GM12878 (cell line): ENCODE measurements around the gene DQX1. TPM values are rescaled to one million over a fixed set of nuclear protein-coding genes. Genes with fewer than 3 reads are reported as not detected.
A peak's percentile ranks its signal among the peaks of the same experiment; 100 is the strongest.

Experiments used
- BCLAF1 ChIP-seq: fragments of 450-650 bp; IDR thresholded peaks from 2 replicates; pipeline ENCODE4 v1.6.1; 2017; ENCODE audit warnings: antibody characterized with exemption, mild to moderate bottlenecking, moderate library complexity
- BHLHE40 ChIP-seq, 2 experiments: fragments of 450-650 bp in 1 of 2; IDR thresholded peaks; 2 replicates each; pipeline ENCODE4 v1.6.1; 2011 to 2017; ENCODE audit warnings: low read depth in 2 of 2, borderline replicate concordance in 1 of 2, improper control_type of control experiment in 1 of 2, low read length in 1 of 2, mild to moderate bottlenecking in 1 of 2
- CEBPZ ChIP-seq: fragments of 150-350 bp; IDR thresholded peaks from 2 replicates; pipeline ENCODE4 v1.6.1; 2016; ENCODE audit warnings: low read depth, low read length
- CHD4 ChIP-seq: fragments of 200-600 bp; sonication (generic); IDR thresholded peaks from 2 replicates; pipeline ENCODE4 v1.6.1; 2016; ENCODE audit warnings: mild to moderate bottlenecking
- CREM ChIP-seq: IDR thresholded peaks from 2 replicates; pipeline ENCODE4 v1.6.1; 2014; ENCODE audit warnings: antibody characterized with exemption, low read depth
- EED ChIP-seq: sonication (generic); IDR thresholded peaks from 2 replicates; pipeline ENCODE4 v1.6.1; 2016; ENCODE audit warnings: antibody characterized with exemption, low read depth
- EP300 ChIP-seq, 2 experiments: fragments of 150-350 bp in 1 of 2; IDR thresholded peaks; 2 replicates each; pipeline ENCODE4 v1.6.1; 2011 to 2012; ENCODE audit warnings: low read depth in 2 of 2, low read length in 2 of 2, borderline replicate concordance in 1 of 2, improper control_type of control experiment in 1 of 2, inconsistent platforms in 1 of 2; ENCODE audit not compliant: control insufficient read depth in 1 of 2
- HDGF ChIP-seq: fragments of 450-650 bp; IDR thresholded peaks from 2 replicates; pipeline ENCODE4 v1.6.1; 2016; ENCODE audit warnings: antibody characterized with exemption
- KAT2A ChIP-seq: conservative IDR thresholded peaks from 2 replicates; pipeline ENCODE4 v1.6.1; 2011; ENCODE audit warnings: low read depth, low read length; ENCODE audit not compliant: control insufficient read depth
- KLF5 ChIP-seq: fragments of 450-650 bp; IDR thresholded peaks from 2 replicates; pipeline ENCODE4 v1.6.1; 2014; ENCODE audit warnings: mild to moderate bottlenecking; ENCODE audit not compliant: partially characterized antibody
- LARP7 ChIP-seq: fragments of 450-650 bp; IDR thresholded peaks from 2 replicates; pipeline ENCODE4 v1.6.1; 2017; ENCODE audit warnings: mild to moderate bottlenecking
- MEF2A ChIP-seq: IDR thresholded peaks from 2 replicates; pipeline ENCODE4 v1.6.1; 2011; ENCODE audit warnings: low read depth, mild to moderate bottlenecking, low read length, moderate library complexity; ENCODE audit not compliant: insufficient read depth
- MYB ChIP-seq: fragments of 150-350 bp; IDR thresholded peaks from 2 replicates; pipeline ENCODE4 v1.6.1; 2014; ENCODE audit warnings: mild to moderate bottlenecking, low read depth, low read length, borderline replicate concordance
- PAX5 ChIP-seq: IDR thresholded peaks from 2 replicates; pipeline ENCODE4 v1.6.1; 2011; ENCODE audit warnings: low read depth, low read length, borderline replicate concordance
- POU2F2 ChIP-seq: IDR thresholded peaks from 3 replicates; pipeline ENCODE4 v1.6.1; 2011; ENCODE audit warnings: low read depth, mild to moderate bottlenecking, low read length, borderline replicate concordance
- RFX5 ChIP-seq: IDR thresholded peaks from 2 replicates; pipeline ENCODE4 v1.6.1; 2011; ENCODE audit warnings: low read depth, low read length, improper control_type of control experiment
- SIN3A ChIP-seq: IDR thresholded peaks from 2 replicates; pipeline ENCODE4 v1.6.1; 2012; ENCODE audit warnings: low read depth, low read length, improper control_type of control experiment
- TAF1 ChIP-seq: IDR thresholded peaks from 2 replicates; pipeline ENCODE4 v1.6.1; 2011; ENCODE audit warnings: mild to moderate bottlenecking, low read depth, low read length, borderline replicate concordance
- TCF12 ChIP-seq: IDR thresholded peaks from 2 replicates; pipeline ENCODE4 v1.6.1; 2011; ENCODE audit warnings: low read depth, mild to moderate bottlenecking, low read length
- TCF3 ChIP-seq: IDR thresholded peaks from 2 replicates; pipeline ENCODE4 v1.6.1; 2012; ENCODE audit warnings: low read depth, mild to moderate bottlenecking, low read length, borderline replicate concordance; ENCODE audit not compliant: insufficient read depth
- TCF7 ChIP-seq: IDR thresholded peaks from 2 replicates; pipeline ENCODE4 v1.6.1; 2014; ENCODE audit warnings: antibody characterized with exemption, borderline replicate concordance
- ZNF207 ChIP-seq: fragments of 450-650 bp; IDR thresholded peaks from 2 replicates; pipeline ENCODE4 v1.6.1; 2014; ENCODE audit warnings: antibody characterized with exemption, mild to moderate bottlenecking, borderline replicate concordance
- ZNF622 ChIP-seq: fragments of 450-650 bp; IDR thresholded peaks from 2 replicates; pipeline ENCODE4 v1.6.1; 2017; ENCODE audit warnings: mild to moderate bottlenecking, inconsistent platforms
- polyA plus RNA-seq, 11 experiments: library from polyadenylated mRNA; depleted of rRNA in 4 of 11; unstranded in 6 of 11; stranded (reverse) in 5 of 11; fragments of >200 nt; fragmentation: Nextera tagmentation in 4 of 11; fragmentation: Illumina TruSeq in 1 of 11; extraction: Ambion mirVana in 4 of 11; extraction: Trizol in 1 of 11; gene quantifications; 1 replicate in 1 of 11; 2 replicates in 10 of 11; pipeline versions ENCODE4 v1.2.1 to v1.2.3, GENCODE V29; 2011 to 2016; ENCODE audit warnings: inconsistent platforms in 2 of 11, missing spikeins in 2 of 11, low read depth in 1 of 11
- total RNA-seq, 4 experiments: library from RNA; depleted of rRNA in 3 of 4; stranded (reverse); fragments of >200 nt in 3 of 4; fragmentation: Illumina TruSeq in 1 of 4; extraction: Trizol in 1 of 4; gene quantifications; 2 replicates each; pipeline versions ENCODE4 v1.2.1 to v1.2.3, GENCODE V29; 2013 to 2021
- TF ChIP-seq, protein P1 (sequence below): IDR thresholded peaks from 2 replicates; pipeline ENCODE4 v1.6.1; 2012; ENCODE audit warnings: low read depth, low read length, improper control_type of control experiment

DQX1 gene
- total and polyA plus RNA-seq, 10 of the 15 experiments (the other 5 are each of a cell fraction or from before 2014, with no cell fraction given): 0.34 to 2.1 (median 0.86) TPM

DNA sequence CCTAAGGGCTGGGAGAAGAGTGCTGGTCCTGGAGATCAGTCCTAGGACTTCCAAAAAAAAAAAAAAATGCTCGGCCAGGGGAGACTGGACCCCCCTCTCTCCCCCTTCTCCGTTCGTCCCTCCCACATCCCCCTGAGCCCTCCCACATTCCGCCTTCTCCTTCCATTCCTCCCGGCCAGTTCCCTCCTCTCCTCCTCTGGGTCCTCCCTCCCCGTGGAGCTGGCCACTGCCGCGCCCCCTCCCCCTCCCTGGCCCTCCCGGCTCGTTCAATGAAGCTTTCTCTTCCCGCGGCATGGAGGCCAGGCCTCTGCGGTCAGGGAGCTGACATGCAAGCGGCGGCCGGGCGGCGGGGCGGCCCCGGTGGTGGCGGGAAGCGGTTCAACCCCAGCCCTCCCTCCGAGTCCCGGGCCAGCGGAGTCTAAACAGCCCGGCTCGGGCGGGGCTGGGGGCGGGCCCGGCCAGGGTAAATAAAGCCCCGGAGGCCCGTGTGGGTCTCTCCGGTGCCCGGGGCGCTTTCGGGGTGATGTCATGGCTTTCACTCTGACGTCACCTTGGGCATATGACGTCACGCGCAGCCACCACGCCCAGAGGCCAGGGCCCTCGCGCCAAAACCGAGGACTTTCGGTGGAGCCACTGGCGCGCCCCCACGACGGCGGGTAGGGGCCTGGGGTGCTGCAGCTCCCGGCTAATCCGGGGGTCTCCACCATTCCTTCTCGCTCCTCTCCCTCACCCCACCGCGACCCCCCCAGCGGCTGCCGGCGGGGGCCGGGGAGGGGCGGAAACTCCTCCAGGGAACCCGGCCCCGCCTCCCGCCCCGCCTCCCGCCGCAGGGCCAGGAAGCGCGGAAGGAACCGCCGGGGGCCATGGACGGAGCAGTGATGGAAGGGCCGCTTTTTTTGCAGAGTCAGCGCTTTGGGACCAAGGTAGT, 28.1 kb upstream of the DQX1 start, which contains the start of the genes DOK1 and LOXL3 (continued):
- TF ChIP-seq EED (peak; percentile 59), RFX5 (0 out of 2 replicates have a peak, but pooled peaks have one; percentile 21), PAX5 (no peak), TCF12 (no peak), EP300 (IDR thresholded peaks at IDR 0.05; ENCODE audit: borderline replicate concordance in 1 of 2, control insufficient read depth in 1 of 2, low read depth in 2 of 2, low read length in 2 of 2) (peak in 1 of 2 experiments; percentile 28; a peak in 1 of 4 replicates), KLF5 (peak; percentile 44), TCF7 (no peak), SIN3A (no peak), TAF1 (peak; percentile 43; the same call in 1 of the 2 replicates), CEBPZ (no peak), HDGF (no peak; the same call in 1 of the 2 replicates), BCLAF1 (no peak), MYB (no peak), KAT2A (no peak), TCF3 (0 out of 2 replicates have a peak, but pooled peaks have one; percentile 10), BHLHE40 (IDR thresholded peaks at IDR 0.05; ENCODE audit: borderline replicate concordance in 1 of 2, low read depth in 2 of 2, low read length in 1 of 2) (peak in 1 of 2 experiments; percentile 74; a peak in 2 of 4 replicates), CHD4 (no peak), POU2F2 (no peak), CREM (peak; percentile 99), LARP7 (peak; percentile 90), MEF2A (0 out of 2 replicates have a peak, but pooled peaks have one; percentile 33), ZNF622 (no peak), ZNF207 (0 out of 2 replicates have a peak, but pooled peaks have one; percentile 42)
- TF ChIP-seq, protein P1, sequence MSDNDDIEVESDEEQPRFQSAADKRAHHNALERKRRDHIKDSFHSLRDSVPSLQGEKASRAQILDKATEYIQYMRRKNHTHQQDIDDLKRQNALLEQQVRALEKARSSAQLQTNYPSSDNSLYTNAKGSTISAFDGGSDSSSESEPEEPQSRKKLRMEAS: no peak
